ENCODE data around the gene FITM1. TPM values are rescaled to one million over a fixed set of nuclear protein-coding genes. Genes with fewer than 3 reads are reported as not detected.

The FITM1 gene
- total and polyA plus RNA-seq, 2 donors (not counting 1 experiment from before 2014, with no cell fraction given) = not detected

DNA sequence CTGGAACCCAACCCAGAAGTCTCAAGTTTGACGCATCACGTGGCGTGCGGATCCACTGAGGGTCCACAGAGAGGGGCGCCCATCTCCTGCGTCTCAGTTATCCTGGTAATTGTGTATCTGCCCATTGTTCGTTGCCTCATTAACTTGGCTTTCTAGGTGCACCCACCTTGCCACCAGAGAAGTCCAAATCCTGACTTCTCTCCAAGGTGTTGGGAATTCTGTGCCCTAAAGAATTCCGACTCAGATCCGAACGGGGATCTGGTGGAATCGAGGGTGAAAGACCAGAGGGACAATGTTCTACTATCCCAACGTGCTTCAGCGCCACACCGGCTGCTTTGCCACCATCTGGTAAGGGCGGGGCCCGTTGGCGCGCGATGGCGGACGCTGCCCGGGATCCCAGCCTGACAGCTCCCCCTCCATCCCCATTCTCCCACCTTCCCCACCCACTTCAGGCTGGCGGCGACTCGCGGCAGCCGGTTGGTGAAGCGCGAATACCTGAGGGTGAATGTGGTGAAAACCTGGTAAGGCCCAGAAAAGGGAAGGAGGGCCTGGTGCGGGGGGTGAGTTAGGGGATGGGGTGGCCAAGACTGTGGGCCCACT is 41.9 kb downstream of the FITM1 start:
- Histone ChIP-seq H3K79me2 (ENCODE audit: control insufficient read depth, insufficient read depth, low read length) (no peaks in the 10 kb centered on the region), H3K27ac (ENCODE audit: insufficient read depth, low read length) (no peak overlapping the region), H3K9ac (ENCODE audit: insufficient read depth, low read length) (no peak overlapping the region), H3K4me2 (ENCODE audit: extremely low read depth, insufficient read depth, low read length) (no peak overlapping the region), H3K9me3 (ENCODE audit: control insufficient read depth, insufficient read depth, low read depth, low read length) (no peaks in the 10 kb centered on the region), H4K20me1 (ENCODE audit: control insufficient read depth, extremely low read depth, insufficient read depth, low read length) (no peaks in the 10 kb centered on the region), H3K36me3 (ENCODE audit: control insufficient read depth, insufficient read depth, low read length) (peaks cover 11% of the 10 kb centered on the region), H3K27me3 (ENCODE audit: control insufficient read depth, insufficient read depth, low read length) (no peaks in the 10 kb centered on the region), H3K4me1 (ENCODE audit: control insufficient read depth, extremely low read depth, insufficient read depth, low read length) (no peaks in the 10 kb centered on the region), H2AFZ (ENCODE audit: low read length) (no peak overlapping the region), H3K4me3 (replicated peaks in 1 of 4; ENCODE audit: control extremely low read depth in 1 of 4, insufficient read depth in 1 of 4, low read depth in 3 of 4, low read length in 4 of 4) (peak overlapping the region in 1 of 4 experiments; percentile 44)
- no peak for TF ChIP-seq EZH2 (IDR thresholded peaks at IDR 0.05; ENCODE audit: low read length, missing control alignments)
- TF ChIP-seq, protein P1, sequence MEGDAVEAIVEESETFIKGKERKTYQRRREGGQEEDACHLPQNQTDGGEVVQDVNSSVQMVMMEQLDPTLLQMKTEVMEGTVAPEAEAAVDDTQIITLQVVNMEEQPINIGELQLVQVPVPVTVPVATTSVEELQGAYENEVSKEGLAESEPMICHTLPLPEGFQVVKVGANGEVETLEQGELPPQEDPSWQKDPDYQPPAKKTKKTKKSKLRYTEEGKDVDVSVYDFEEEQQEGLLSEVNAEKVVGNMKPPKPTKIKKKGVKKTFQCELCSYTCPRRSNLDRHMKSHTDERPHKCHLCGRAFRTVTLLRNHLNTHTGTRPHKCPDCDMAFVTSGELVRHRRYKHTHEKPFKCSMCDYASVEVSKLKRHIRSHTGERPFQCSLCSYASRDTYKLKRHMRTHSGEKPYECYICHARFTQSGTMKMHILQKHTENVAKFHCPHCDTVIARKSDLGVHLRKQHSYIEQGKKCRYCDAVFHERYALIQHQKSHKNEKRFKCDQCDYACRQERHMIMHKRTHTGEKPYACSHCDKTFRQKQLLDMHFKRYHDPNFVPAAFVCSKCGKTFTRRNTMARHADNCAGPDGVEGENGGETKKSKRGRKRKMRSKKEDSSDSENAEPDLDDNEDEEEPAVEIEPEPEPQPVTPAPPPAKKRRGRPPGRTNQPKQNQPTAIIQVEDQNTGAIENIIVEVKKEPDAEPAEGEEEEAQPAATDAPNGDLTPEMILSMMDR (conservative IDR thresholded peaks at IDR 0.05 in 1 of 2, IDR thresholded peaks at IDR 0.05 in 1 of 2; ENCODE audit: low read depth in 1 of 2, low read length in 2 of 2) = no peak
- no peak for DNase-seq (ENCODE audit: low read depth in 2 of 2)

DNA sequence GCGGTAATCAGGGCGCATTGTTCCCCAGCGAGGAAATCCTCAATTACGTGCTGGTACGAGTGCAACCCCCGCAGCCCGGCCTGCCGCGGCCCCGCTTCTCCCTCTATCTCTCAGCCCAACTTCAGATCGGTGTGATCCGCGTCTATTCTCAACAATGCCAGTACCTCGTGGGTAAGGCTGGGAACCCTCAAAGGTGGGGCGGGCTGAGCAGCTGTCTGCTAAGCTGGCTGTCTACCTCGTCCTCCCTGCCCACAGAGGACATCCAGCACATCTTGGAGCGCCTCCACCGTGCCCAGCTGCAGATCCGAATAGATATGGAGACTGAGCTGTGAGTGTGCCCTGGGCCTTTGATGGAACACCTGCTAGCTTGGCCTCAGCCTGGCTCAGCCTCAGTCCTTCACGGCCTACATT is 42.4 kb downstream of the FITM1 start:
- TF ChIP-seq, protein P1 (conservative IDR thresholded peaks at IDR 0.05 in 1 of 2, IDR thresholded peaks at IDR 0.05 in 1 of 2; ENCODE audit: low read depth in 1 of 2, low read length in 2 of 2) = no peak
- Histone ChIP-seq H3K4me3 (replicated peaks in 1 of 4; ENCODE audit: control extremely low read depth in 1 of 4, insufficient read depth in 1 of 4, low read depth in 3 of 4, low read length in 4 of 4) (no peak overlapping the region), H4K20me1 (ENCODE audit: control insufficient read depth, extremely low read depth, insufficient read depth, low read length) (no peaks in the 10 kb centered on the region), H3K9ac (ENCODE audit: insufficient read depth, low read length) (no peak overlapping the region), H3K79me2 (ENCODE audit: control insufficient read depth, insufficient read depth, low read length) (no peaks in the 10 kb centered on the region), H3K4me1 (ENCODE audit: control insufficient read depth, extremely low read depth, insufficient read depth, low read length) (no peaks in the 10 kb centered on the region), H3K27me3 (ENCODE audit: control insufficient read depth, insufficient read depth, low read length) (no peaks in the 10 kb centered on the region), H3K27ac (ENCODE audit: insufficient read depth, low read length) (no peak overlapping the region), H3K9me3 (ENCODE audit: control insufficient read depth, insufficient read depth, low read depth, low read length) (no peaks in the 10 kb centered on the region), H3K36me3 (ENCODE audit: control insufficient read depth, insufficient read depth, low read length) (peaks cover 11% of the 10 kb centered on the region), H2AFZ (ENCODE audit: low read length) (no peak overlapping the region), H3K4me2 (ENCODE audit: extremely low read depth, insufficient read depth, low read length) (no peak overlapping the region)
- DNase-seq (ENCODE audit: low read depth in 2 of 2) = no peak

DNA sequence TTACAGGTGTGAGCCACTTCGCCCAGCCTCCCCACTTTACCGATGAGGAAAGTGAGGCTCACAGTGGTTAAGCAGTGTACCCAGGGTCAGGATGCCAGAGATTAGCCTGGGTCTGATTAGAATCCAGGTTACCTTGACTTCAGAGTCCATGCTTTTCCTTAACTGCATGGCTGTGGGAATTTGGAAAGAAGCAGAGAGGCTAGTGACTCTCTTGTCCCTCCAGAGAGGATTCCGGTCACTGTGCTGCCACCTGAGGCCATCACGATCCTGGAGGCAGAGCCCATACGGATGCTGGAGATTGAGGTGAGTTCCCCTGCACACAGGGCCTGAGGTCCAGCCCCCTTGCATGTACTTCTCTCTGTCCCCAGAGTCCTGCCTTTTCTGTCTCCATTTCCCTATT is 46.1 kb downstream of the FITM1 start:
- no peak overlapping the region for H3K4me3 ChIP-seq (replicated peaks in 1 of 4; ENCODE audit: control extremely low read depth in 1 of 4, insufficient read depth in 1 of 4, low read depth in 3 of 4, low read length in 4 of 4)
- no peaks in the 10 kb centered on the region for H3K79me2 ChIP-seq (ENCODE audit: control insufficient read depth, insufficient read depth, low read length)
- H3K27ac ChIP-seq (ENCODE audit: insufficient read depth, low read length) = no peak overlapping the region
- H3K9me3 ChIP-seq (ENCODE audit: control insufficient read depth, insufficient read depth, low read depth, low read length) = no peaks in the 10 kb centered on the region
- DNase-seq (ENCODE audit: low read depth in 2 of 2) = no peak
- no peaks in the 10 kb centered on the region for H3K4me1 ChIP-seq (ENCODE audit: control insufficient read depth, extremely low read depth, insufficient read depth, low read length)
- H4K20me1 ChIP-seq (ENCODE audit: control insufficient read depth, extremely low read depth, insufficient read depth, low read length) = no peaks in the 10 kb centered on the region
- H3K4me2 ChIP-seq (ENCODE audit: extremely low read depth, insufficient read depth, low read length) = no peak overlapping the region
- no peaks in the 10 kb centered on the region for H3K27me3 ChIP-seq (ENCODE audit: control insufficient read depth, insufficient read depth, low read length)
- H3K9ac ChIP-seq (ENCODE audit: insufficient read depth, low read length) = no peak overlapping the region
- H2AFZ ChIP-seq (ENCODE audit: low read length) = no peak overlapping the region
- no peak for TF ChIP-seq EZH2 (IDR thresholded peaks at IDR 0.05; ENCODE audit: low read length, missing control alignments)
- TF ChIP-seq, protein P1 (conservative IDR thresholded peaks at IDR 0.05 in 1 of 2, IDR thresholded peaks at IDR 0.05 in 1 of 2; ENCODE audit: low read depth in 1 of 2, low read length in 2 of 2) = no peak
- H3K36me3 ChIP-seq (ENCODE audit: control insufficient read depth, insufficient read depth, low read length) = peaks cover 28% of the 10 kb centered on the region

All from fibroblast of lung (primary cell).